Activated CD8-positive, alpha-beta memory T cell treated with anti-CD3 and anti-CD28 coated beads for 36 hours (primary cell): ENCODE measurements around the gene MRPS9. TPM values are rescaled to one million over a fixed set of nuclear protein-coding genes. Genes with fewer than 3 reads are reported as not detected.

ENCODE experiments used
- CTCF ChIA-PET: fragments of 350-600 bp; sonication (Branson Sonifier 250); formaldehyde crosslinking; loops from one replicate; lab custom pipeline; 2021; ENCODE audit warnings: antibody characterized with exemption; lab: Charles Lee
- POLR2A ChIA-PET: fragments of 350-600 bp; sonication (Branson Sonifier 250); formaldehyde crosslinking; loops from one replicate; lab custom pipeline; 2021; ENCODE audit warnings: antibody characterized with exemption; lab: Charles Lee
- total RNA-seq, 2 experiments: library from RNA; stranded (reverse); gene quantifications; one replicate each; pipeline ENCODE4 v1.2.3, GENCODE V29; 2021

Gene MRPS9
- 10 to 100 TPM; 49.0 to 49.2 TPM for total RNA-seq

DNA sequence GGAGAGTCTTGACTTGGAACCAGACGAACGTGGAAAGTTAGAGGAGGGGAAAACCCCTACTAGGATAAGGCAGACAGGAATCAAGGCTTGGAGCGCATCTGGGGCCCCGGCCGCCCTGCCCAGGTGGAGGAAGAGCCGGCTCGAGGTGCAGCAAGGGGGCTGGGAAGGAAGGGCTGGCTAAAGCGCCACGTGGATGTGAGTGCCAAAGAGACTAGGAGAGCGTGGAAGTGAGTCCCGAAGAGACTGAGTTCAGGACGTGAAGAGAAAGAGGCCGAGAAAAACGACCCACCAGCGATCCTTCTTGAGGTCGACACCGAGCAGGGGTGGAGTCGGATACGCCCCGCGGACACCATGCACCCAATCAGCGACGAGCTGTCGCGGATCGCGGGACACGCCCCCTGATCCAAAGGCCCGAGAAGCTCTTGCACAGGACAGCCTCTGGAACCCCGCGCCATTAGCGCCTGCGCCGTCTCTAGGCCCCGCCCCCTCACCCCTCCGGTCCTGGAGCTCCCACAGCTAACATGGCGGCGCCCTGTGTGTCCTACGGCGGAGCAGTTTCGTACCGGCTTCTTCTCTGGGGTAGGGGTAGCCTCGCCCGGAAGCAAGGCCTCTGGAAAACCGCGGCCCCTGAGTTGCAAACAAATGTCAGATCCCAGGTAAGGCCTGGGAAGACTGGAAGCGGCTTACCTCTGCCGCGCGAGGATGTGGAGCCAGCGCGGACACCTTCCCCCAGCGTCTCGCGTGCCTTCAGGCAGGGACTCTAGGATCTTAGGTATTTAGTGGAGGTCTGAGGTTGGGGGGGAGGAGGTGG, at the start of gene MRPS9:
Gene MRPS9, plus strand, starts transcription at position 498 of the 811 bp plus-strand sequence. Its CDS starts 24 bp downstream, at position 522.
- ChIA-PET CTCF (no interaction called here), POLR2A (interaction anchor here (0.9 to 1.1 kb wide), 3 partner anchors 13 to 107 kb away, joined by 3 read pairs; no protein-coding TSS in a partner anchor)

DNA sequence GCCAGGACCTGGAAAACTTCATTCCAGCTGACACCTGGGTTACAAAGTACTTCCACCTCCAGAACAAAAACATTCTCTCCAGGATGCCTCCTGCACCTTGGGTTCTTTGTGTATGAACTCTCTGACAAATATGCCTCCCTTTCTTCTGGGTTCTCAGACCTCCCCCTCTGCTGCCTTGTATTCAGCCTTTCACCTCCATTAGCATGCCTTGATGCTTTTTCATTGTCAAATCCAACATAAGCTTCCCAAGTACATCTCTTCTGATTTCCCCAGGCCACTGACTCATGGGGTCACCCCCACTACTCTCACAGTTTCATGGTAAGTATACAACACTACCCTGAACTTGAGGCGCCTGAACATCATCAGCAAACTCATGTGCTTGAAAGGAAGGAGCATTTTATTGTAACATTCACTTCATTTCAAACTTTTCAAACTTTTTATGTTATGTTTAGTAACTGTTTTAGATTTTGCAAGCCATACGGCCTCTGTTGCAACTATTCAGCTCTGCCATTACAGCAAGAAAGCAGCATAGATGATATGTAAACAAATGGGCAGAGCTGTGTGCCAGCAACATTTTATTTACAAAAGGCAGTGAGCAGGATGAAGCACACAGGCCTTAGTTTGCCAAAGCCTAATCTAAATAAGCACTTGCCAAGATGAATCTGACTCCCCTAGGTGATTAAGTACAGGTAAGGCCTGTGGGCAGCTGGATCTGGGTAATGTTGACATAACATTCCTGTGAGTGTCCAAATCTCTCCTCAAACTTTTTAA, 32.5 kb upstream of the MRPS9 start:
- ChIA-PET CTCF (no interaction called here), POLR2A (no interaction called here)

DNA sequence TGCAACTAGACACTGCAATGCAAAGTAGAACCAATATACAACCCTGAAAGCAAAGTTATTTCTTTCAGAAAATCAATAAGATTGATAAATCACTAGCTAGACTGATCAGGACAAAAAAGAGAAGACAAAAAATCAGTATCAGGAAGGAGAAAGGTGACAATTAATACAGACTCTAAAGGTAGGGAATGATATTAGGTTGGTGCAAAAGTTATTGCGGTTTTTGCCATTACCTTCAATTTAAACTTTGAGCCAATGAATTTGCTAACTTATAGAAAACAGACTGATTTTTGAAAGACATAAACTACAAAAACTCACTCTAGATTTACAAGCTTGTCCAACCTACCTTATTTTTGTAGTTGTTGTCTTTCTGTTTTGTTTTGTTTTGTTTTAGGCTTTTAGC, 30.5 kb upstream of the MRPS9 start:
- CTCF ChIA-PET: no interaction called here
- POLR2A ChIA-PET: no interaction called here

DNA sequence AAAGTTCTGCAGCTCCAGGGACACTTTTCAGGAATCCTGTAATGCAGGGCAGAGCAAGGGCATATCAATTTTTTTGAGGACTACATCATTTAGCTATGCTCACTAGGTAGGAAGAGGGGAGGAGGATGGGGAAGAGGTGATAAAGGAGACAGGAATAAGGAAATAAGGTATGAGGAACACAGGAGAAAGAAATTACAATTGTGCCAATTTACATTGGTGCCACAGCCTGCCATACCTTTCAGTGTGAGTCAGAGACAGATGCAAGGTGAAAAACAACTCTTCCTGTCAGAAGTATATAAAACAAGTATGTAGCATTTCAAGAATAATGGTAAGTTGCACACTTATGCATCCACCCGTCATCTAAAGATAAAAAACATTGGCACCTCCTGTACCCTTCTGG, 5.4 kb upstream of the MRPS9 start:
- CTCF ChIA-PET: no interaction called here

DNA sequence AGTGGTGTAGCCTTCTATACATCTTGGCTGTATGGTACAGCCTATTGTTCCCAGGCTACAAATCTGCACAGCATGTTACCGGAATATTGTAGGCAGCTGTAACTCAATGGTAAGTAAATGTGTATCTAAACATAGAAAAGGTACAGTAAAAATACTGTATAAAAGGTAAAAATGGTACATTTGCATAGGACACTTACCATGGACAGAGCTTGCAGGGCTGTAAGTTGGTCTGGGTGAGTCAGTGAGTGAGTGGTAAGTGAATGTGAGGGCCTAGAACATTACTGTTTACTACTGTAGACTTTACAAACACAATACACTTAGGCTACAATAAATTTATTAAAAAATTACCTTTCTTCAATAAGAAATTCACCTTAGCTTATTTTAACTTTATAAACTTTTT, 3.7 kb upstream of the MRPS9 start:
- POLR2A ChIA-PET: no interaction called here
- CTCF ChIA-PET: interaction anchor here (1.1 kb wide), 1 partner anchor 13 kb away, joined by 3 read pairs; no protein-coding TSS in a partner anchor

More for the DNA sequence above, 5.4 kb upstream of the MRPS9 start:
- POLR2A ChIA-PET: no interaction called here

DNA sequence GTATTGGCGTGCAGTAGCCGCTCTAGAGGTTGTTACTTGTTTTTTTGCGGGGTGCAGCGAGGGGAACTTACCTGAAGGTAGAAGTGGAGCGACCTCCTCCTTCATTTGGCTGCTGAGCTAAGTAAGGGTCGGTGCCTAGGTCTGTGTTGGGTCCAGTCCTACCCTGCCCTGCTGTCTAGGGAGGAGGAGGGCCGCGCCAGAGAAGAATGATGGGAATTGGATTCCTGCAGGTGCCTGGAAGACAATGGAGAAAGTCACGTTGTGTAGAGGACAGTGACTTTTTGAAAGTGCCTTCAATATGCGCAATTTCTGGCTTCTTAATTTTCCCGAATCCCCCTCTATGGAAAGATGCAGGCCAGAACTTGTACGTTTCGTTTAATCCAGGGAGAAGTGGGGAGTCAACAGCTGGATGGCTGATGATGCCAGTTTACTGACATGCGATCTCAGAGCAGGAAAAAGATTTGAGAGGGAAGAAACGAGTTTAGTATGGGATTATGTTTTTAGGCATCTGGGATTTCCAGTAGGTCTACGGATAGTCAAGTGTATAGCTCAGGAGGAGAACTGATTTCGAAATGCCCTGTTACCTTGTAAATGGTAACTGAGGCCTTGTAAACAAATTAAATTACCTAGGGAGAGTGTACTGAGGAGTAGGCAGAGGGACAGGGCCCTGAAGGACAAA, 653 bp downstream of the MRPS9 start:
- POLR2A ChIA-PET: interaction anchor here (0.9 to 1.1 kb wide), 3 partner anchors 12 to 106 kb away, joined by 3 read pairs; no protein-coding TSS in a partner anchor
- CTCF ChIA-PET: no interaction called here

DNA sequence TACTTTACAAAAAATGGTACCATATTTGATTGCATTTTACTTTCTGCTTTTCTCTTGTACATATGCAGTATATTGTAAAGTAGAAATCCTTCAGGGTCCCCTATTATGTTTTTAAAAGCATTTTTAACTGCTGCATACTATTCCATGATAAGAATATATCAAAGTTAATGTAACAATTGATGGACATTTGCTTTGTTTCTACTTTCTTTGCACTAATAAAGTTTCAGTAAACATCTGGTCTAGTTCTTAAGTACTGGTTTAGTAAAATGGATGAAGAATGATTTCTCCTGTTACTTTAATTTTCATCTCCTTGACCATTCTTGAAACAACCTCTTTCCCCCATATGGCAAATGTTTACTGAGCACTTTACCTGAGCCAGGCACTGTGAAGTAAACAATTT, 1.7 kb downstream of the MRPS9 start:
- ChIA-PET POLR2A (no interaction called here), CTCF (no interaction called here)

DNA sequence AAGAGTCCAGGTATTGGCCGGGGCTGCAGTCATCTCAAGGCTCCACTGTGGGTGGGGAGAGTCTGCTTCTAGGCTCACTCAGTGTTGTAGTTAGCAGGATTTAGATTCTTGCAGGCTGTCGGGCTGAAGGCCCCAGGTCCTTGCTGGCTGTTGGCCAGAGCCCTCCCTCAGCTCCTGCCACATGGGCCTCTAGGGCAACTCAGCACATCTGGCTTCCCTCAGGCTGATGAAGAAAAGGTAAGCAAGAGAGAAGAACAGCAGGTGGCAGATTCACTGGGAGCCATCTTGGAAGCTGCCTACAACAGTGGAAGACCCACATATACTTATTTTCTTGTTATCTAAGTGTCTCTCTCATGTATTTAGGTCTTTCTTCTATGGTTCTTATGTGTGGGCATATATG, 4.3 kb downstream of the MRPS9 start:
- ChIA-PET CTCF (no interaction called here), POLR2A (no interaction called here)

DNA sequence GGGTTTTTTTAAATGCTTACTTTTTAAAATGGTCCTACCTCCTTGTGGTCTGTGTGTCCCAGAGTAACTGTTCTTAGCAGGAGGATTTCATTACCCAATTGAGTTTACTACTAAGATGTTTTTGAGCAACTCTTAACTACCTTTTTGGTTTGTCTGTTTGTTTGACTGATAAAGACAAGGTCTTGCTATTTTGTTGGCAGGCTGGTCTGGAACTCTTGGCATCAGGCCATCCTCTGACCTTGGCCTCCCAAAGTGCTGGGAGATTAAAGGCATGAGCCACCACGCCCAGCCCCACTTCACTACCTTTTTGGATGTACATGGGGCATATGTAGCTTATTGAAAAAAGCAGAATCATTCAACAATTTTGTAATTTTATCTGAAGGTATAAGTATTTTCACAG, 14.9 kb downstream of the MRPS9 start:
- ChIA-PET CTCF (no interaction called here), POLR2A (no interaction called here)

DNA sequence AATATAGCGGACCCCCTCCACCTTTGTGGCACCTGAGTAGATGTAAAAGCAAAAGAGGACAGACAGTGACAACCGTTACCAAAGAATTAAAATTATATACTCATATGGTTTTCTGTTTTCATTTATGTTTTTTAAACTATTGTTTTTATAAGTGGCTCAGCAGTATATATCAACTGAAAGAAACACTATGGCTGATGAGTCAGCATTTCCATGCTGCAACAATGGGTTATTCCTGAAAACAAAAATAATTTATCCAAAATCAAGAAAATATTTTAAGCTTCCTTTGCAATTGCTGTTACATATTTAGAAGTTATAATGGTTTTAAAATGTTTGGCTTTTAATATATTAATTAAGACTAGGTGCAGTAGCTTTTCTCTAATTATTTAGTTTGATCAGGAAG, 17.7 kb downstream of the MRPS9 start:
- POLR2A ChIA-PET: no interaction called here
- CTCF ChIA-PET: no interaction called here

DNA sequence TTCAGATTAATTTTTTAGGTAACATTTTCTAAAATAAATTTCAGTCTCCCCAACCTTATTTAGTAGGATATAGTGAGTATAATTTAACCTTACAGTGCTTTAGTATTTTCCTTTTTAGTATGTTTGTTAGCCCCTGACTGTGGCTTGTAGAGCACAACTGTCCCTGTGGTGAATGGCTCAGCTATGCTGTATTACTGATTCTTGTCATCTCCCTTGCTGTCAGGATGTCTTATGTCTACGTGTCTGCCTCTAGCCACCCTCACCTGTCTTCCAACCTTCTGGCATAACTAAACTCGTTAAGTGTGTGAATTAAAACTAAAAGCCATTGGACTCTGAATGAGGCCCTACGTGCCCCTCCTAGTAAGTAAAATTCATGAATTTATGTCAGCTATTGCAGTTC, 18.4 kb downstream of the MRPS9 start:
- POLR2A ChIA-PET: no interaction called here
- CTCF ChIA-PET: no interaction called here

DNA sequence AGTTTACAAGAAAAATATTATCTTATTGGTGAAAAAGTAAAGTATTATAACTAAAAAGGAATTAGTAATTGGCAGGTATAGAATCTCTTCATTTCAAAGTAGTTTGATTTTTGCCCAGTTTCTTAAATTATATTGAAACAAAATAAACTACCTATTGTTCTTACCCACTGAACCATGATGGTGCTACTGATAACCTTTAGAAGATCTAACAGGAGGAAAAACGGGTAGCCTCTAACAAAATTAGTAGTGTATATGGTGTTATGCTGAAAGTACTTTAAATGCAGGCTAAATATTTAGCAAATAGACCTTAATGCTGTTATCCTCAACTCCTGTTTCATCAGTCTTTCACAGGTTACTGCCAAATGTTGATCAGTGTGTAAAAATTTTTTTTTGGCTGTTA, 19.1 kb downstream of the MRPS9 start:
- CTCF ChIA-PET: no interaction called here
- POLR2A ChIA-PET: no interaction called here

DNA sequence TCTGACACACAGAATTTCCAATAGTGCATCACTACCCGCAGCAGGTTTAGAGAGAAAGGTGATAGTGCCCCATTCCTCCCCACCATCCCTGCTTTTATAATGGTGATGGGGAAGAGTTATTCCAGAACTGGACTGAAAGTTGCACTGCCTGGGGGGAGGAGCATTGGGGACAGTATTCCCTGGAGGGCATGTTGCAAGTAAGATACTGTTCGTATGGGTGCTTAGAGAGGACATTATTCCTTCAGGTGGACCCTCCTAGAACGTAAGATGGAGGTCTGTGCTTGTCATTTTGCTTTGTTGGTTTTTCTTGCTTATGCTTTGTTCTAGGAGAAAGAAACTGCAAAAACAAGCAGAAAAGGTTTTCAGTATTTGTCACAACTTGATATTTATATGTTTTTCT, 23.7 kb downstream of the MRPS9 start:
- CTCF ChIA-PET: interaction anchor here (0.7 kb wide), 1 partner anchor 8 kb away, joined by 3 read pairs; no protein-coding TSS in a partner anchor
- POLR2A ChIA-PET: no interaction called here

DNA sequence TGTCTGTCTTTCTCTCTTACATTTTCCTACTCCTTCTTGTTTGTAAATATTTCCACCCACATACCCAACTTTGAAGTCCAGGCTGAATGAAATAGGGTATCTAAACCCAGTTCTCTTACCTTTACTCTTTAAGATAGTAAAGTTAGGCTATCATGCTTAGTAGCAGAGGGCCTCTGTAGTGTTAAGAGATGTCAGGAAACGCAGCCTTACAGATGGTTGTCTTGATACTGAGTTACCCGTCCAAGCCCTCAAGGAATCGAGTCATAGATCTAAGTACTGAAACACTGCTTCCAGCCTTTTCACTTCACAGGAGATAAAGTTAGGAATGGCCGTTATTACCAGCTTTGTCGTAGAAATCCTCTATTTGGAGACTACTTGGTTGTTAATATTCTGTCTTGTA, 24.3 kb downstream of the MRPS9 start:
- CTCF ChIA-PET: no interaction called here
- POLR2A ChIA-PET: no interaction called here

DNA sequence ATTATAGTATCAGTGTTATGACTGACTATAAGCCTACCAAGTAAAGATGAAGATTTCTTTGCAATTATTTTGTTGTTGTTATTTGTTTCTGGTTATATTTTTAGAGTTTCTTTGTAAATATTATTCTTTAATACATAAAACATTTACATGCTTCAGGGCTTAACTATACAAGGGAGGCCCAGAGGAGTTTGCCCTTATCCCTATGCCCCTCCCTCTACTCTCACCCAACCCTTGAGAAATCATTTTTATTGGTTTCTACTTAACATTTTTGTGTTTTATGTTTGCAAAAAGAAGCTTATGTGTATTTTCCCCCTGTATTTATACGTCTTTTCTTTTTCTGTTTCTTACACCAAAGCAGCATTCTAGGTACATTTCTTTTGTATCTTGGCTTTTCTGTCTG, 30.5 kb downstream of the MRPS9 start:
- ChIA-PET CTCF (no interaction called here), POLR2A (no interaction called here)

DNA sequence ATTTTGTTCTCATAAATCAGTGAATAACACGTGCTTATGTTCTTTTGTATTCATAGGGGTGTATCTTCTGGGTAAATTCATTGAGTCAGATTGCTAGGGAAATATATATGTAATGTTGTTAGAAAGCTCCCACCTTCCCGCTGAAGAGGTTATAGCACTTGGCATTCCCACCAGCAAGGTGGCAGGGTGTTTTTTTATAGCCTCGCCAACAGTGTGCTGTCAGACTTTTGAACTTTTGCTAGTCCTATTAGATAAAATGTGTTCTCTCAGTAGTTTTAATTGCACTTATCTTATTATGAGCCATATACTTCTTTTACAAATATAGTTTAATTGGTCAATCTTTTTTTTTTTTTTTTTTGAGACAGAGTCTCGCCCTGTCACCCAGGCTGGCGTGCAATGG, 31.0 kb downstream of the MRPS9 start:
- POLR2A ChIA-PET: no interaction called here

DNA sequence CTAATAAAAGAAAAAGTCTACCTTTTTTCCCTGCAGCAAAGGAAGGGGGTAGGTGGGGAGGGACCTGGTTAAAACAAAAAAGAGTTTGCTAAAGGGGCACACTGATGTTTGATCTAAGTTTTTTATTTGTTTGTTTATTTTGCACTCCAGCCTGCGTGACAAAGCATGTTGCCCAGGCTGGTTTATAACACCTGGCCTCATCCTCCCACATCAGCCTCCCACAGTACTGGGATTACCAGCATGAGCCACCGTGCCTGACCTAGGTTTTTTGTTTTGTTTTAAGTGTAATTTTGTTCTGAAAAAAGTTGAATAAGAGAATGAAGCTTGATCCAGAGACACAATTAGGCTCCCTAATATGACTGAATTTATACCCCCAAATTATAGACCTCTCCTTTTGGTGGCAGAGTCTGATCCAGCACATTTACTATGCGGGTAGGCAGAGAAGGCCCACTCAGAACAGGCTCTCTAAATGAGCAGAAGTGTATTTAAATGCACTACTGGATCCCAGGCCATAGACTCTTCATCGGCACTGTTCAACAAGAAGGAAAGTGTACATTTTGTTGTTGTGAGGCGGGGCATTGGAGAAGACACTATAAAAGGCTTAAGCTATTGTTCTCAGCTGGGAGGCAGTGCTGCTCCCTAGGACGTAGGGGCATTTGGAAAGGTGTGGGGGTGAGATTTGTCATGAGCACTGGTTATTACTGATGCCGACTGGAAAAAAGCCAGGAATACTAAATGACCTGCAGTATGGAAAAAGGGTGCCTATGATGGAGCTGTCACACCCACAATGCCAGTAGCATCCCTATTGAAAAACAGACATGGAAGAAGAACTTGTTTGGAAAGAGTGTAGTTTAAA, 32.4 kb downstream of the MRPS9 start:
- ChIA-PET POLR2A (no interaction called here), CTCF (interaction anchor here (0.5 kb wide), 1 partner anchor 9 kb away, joined by 3 read pairs; no protein-coding TSS in a partner anchor)

More for the DNA sequence above, 31.0 kb downstream of the MRPS9 start:
- CTCF ChIA-PET: no interaction called here

DNA sequence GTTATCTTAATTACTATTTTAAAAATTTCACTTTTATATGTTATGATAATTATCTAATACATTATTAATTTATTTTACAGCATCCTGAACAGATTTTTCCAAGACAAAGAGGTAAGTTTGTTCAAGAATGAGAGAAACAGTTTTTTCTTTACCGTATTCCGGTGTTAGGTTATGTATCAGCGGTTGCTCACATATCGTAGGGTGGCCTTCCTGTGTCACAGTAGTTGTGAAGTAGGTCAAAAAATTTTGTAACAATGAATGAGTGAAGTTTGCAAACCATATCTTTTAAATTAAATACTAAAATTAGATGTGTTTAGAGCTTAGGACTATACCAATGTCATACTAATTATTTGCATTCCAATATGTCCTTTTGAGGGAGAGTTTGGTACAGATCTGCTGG, 33.5 kb downstream of the MRPS9 start:
- ChIA-PET CTCF (no interaction called here), POLR2A (interaction anchor here (0.9 kb wide), 1 partner anchor 34 kb away, joined by 3 read pairs; the partner anchor contains the start of gene MRPS9)

DNA sequence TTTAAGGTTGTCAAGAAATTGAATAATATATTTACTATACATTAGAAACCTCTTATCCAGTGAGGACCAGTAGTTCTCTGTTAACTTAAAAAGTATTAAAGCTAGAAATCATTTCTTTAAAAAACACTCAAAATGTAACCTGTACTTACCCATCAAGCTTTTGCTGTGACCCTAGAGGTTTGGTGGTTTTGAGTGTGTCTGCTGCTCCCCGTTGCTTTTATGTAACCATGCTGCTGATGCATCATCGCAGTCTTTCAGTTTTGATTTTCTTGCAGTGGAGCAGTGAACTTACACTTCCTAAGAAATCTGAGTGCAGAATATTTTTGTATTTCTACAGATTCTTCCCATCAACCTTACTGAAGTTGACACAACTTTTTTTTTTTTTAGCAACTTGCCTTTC, 34.2 kb downstream of the MRPS9 start:
- CTCF ChIA-PET: no interaction called here
- POLR2A ChIA-PET: interaction anchor here (0.9 kb wide), 1 partner anchor 34 kb away, joined by 3 read pairs; the partner anchor contains the start of gene MRPS9
